Measurements from ENCODE around the gene SV2C.

Gene SV2C

GRCh38 chr5:76386360-76386759 is 303.2 kb downstream of the SV2C start:
- DNase-seq = no peak

GRCh38 chr5:76388236-76388635 is 305.1 kb downstream of the SV2C start:
- DNase-seq = no peak

- DNase-seq = no peak
These were observed 305.8 kb downstream of the SV2C start for GRCh38 chr5:76388791-76389512.

- DNase-seq = no peak
These were observed 306.5 kb downstream of the SV2C start for GRCh38 chr5:76389513-76390154.

- no peak for DNase-seq
These were observed 307.8 kb downstream of the SV2C start for GRCh38 chr5:76391014-76391413.

- no peak for DNase-seq
These were observed 310.0 kb downstream of the SV2C start for GRCh38 chr5:76393035-76393680.

- DNase-seq = no peak
These were observed 314.0 kb downstream of the SV2C start for GRCh38 chr5:76397200-76397599.

- no peak for DNase-seq
These were observed 316.1 kb downstream of the SV2C start for GRCh38 chr5:76399268-76399667.

GRCh38 chr5:76400466-76400865 is 317.3 kb downstream of the SV2C start:
- DNase-seq = no peak

- no peak for DNase-seq
These were observed 318.6 kb downstream of the SV2C start for GRCh38 chr5:76401801-76402250.

- no peak for DNase-seq
These were observed 319.2 kb downstream of the SV2C start for GRCh38 chr5:76402251-76402885.

GRCh38 chr5:76402886-76403765 is 319.9 kb downstream of the SV2C start, which contains the start of gene IQGAP2:
TSS of gene IQGAP2 (plus strand) at chr5:76403285. CDS start at chr5:76403546, 261 bp downstream.
- DNase-seq = peak; percentile 26 to 47 (median 31)

All from NCI-H1417 (cell line).